ENCODE data around the gene ERC1.

Gene ERC1

GRCh38 chr12:951176-951575, 39.8 kb upstream of the ERC1 start:
- CTCF ChIA-PET, result interaction anchor here (0.6 to 1.3 kb wide), 6 partner anchors 44 to 632 kb away, joined by 3 to 9 read pairs (median 4); no protein-coding TSS in a partner anchor
- POLR2A ChIA-PET, result no interaction called here
- no peak for TF ChIP-seq ELK4 (IDR thresholded peaks at IDR 0.05; ENCODE audit: borderline replicate concordance, low read depth, low read length)
- no peak for TF ChIP-seq ZNF114 (tag by site-specific recombination; IDR thresholded peaks at IDR 0.05)
- no peak for TF ChIP-seq ZNF660 (tag by site-specific recombination; IDR thresholded peaks at IDR 0.05)
- TF ChIP-seq ZNF16 (tag by site-specific recombination; IDR thresholded peaks at IDR 0.05; ENCODE audit: low read depth), result no peak
- TF ChIP-seq HOXA7 (CRISPR knock-in tag; IDR thresholded peaks at IDR 0.05; ENCODE audit: borderline replicate concordance), result no peak
- TF ChIP-seq HOXD13 (CRISPR knock-in tag; IDR thresholded peaks at IDR 0.05; ENCODE audit: borderline replicate concordance), result no peak
- TF ChIP-seq ZNF140 (tag by site-specific recombination; IDR thresholded peaks at IDR 0.05), result no peak
- no peak for TF ChIP-seq PRDM10 (tag by site-specific recombination; IDR thresholded peaks at IDR 0.05)
- no peak for TF ChIP-seq ZFP37 (tag by site-specific recombination; IDR thresholded peaks at IDR 0.05)
- no peak for TF ChIP-seq ZNF398 (tag by site-specific recombination; IDR thresholded peaks at IDR 0.05)
- no peak for TF ChIP-seq ZNF623 (tag by site-specific recombination; IDR thresholded peaks at IDR 0.05)
- no peak for TF ChIP-seq ZBTB44 (tag by site-specific recombination; IDR thresholded peaks at IDR 0.05)
- no peak for TF ChIP-seq KLF1 (tag by site-specific recombination; IDR thresholded peaks at IDR 0.05)
- TF ChIP-seq ZNF639 (tag by site-specific recombination; IDR thresholded peaks at IDR 0.05), result no peak
- no peak for TF ChIP-seq ZNF292 (tag by site-specific recombination; IDR thresholded peaks at IDR 0.05; ENCODE audit: borderline replicate concordance, low read depth)
- no peak for TF ChIP-seq ZNF521 (tag by site-specific recombination; IDR thresholded peaks at IDR 0.05)
- Histone ChIP-seq H3K36me3 (ENCODE audit: control insufficient read depth in 2 of 2, insufficient read depth in 1 of 2, low read length in 2 of 2) (no peaks in the 10 kb centered on the region; a peak in 1 of 3 replicates), H3K4me3 (ENCODE audit: low read depth, low read length) (no peak overlapping the region), H3K4me1 (ENCODE audit: control insufficient read depth, insufficient read depth, low read length) (no peaks in the 10 kb centered on the region; the same call in 1 of the 2 replicates), H3K27ac (ENCODE audit: extremely low read depth, low read depth, low read length) (no peak overlapping the region), H3K9me3 (ENCODE audit: control insufficient read depth, insufficient read depth, low read depth, low read length) (no peaks in the 10 kb centered on the region)
